ENCODE data around the gene SPG7.

GRCh38 chr16:89530401-89531381, 22.5 kb downstream of the SPG7 start:
- no peak for TF ChIP-seq EZH2 (IDR thresholded peaks at IDR 0.05; ENCODE audit: low read length, missing control alignments)
- no peak for TF ChIP-seq CTCF (conservative IDR thresholded peaks at IDR 0.05 in 1 of 2, IDR thresholded peaks at IDR 0.05 in 1 of 2; ENCODE audit: low read depth in 1 of 2, low read length in 2 of 2)
